GM18526 (cell line): ENCODE results near the gene OSBPL10.

Source experiments
- POLR2A ChIP-seq: IDR thresholded peaks from 3 replicates; pipeline ENCODE4 v1.6.1; 2011; ENCODE audit not compliant: insufficient read length; ENCODE audit errors: extremely low read depth

Gene OSBPL10

DNA sequence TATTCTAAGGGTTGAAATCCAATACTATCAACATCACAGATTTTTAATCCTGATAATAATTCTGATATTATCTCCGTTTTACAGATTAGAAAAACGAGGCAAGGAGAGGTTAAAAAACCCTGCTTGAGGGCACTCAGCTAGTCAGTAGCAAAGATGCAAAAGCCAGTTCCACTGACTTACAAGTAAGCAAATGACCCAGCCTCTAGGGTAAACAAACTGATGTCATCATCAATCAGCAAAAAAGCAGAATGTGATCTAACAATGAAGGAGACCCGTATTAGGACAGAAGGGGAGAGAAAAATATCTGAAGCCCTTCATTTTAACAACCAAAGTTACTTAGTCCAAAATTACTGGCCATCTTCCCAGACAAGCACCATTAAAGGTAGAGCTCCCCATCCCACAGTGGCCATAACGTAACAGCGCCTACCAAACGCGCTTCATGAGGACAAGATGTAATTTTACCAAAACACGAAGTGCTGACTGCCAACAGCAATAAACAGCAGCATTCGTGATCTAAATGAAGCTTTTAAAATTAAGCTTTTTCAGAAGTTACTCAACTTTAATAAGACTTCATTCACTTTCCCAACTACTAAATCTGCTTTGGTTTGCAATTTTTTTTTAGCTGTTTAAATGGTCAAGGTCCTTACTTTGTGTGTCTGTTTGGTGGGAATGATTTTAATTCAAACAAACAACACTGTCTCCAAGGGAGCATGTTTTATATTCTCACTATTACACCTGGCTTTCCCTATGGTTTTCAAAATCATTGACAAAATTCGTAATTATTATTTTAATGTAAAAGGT lies 176.6 kb downstream of the OSBPL10 start:
- TF ChIP-seq POLR2A: no peak

- no peak for TF ChIP-seq POLR2A
Measured at GRCh38 chr3:31802981-31803740, 177.9 kb downstream of the OSBPL10 start.

DNA sequence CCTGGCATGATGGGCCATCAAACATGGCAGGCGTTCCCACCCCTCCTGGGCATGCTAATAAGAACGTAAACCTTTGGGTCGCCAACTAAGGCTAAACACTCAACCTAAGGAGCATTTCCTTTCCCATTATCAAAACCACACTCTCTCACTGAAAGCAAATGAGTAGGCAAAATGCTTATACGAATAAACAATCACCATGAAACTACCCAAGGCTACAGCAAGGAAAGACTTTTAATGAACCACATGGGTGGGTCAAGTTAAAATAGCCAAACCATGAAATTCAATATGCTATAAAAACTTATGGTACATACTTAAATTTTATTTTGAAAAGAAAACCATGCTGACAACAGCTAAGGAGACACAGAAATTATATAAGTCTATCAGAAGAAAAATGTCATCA lies 180.6 kb downstream of the OSBPL10 start:
- TF ChIP-seq POLR2A: no peak

DNA sequence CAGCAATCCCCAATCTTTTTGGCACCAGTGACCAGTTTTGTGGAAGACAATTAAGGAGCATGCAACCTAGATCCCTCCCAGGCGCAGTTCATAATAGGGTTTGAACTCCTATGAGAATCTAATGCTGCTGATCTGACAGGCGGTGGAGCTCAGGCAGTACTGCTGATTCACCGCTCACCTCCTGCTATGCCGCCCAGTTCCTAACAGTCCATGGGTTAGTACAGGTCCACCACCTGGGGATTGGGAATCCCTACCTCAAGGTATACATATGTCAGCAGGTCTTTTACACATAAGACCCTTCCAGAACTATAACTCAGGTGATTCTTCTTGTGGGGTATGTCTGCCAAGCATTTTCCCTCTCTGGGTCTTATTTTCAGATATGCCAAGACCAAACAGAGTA lies 182.2 kb downstream of the OSBPL10 start:
- TF ChIP-seq POLR2A: no peak

DNA sequence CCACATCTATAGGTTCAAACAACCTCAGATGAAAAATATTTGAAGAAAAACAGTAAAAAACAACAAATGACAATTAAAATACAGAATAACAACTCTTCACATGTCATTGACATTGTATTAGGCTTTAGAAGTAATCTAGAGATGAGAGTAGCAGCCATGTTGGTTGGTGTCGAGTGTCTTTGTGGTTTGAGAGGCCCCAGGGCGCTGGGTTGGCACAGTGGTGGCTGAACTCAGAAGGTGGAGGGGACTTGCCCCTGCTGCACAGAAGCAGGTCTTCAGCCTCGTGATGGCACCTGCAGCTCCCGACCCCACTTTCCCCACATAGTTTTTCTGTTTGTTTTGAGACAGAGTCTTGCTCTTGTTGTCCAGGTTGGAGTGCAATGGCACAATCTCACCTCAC lies 187.2 kb downstream of the OSBPL10 start:
- no peak for TF ChIP-seq POLR2A

DNA sequence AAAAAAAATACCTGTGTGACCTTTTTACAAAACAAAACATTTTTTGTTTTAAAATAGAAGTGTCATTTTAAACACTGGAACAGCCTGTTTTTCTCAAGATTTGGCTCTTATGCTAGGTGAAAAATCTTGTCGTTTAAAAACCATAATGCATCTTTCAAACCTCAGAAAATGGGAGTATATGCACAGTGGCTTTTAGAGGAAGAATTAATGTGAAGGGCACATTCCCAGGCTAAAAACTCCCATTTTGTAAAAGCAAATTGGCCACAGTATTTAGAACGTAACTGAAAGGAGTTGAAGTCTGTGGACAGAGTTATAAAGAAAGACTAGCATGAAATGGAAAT lies 190.0 kb downstream of the OSBPL10 start:
- TF ChIP-seq POLR2A: no peak

- no peak for TF ChIP-seq POLR2A
Measured at GRCh38 chr3:31790193-31791089, 190.6 kb downstream of the OSBPL10 start.

DNA sequence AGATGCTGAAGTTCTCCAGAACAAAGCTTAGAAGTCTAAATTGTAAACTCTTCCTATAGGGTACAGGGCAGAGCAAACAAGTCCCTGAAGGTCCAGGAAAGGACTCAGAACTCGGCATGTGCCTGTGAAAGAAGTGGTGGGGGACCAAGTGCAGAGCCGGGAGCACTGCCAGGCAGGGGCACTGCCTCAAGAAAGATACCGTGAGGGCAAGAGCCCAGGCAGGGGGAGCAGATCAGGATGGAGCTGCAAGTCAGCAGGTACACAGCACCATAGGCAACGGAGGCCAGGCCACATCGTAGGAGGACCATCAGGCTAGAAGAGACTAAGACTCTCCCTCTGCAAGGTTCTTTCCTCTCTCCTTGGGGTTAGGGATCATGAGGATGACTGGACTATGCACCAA lies 191.6 kb downstream of the OSBPL10 start:
- TF ChIP-seq POLR2A: no peak

DNA sequence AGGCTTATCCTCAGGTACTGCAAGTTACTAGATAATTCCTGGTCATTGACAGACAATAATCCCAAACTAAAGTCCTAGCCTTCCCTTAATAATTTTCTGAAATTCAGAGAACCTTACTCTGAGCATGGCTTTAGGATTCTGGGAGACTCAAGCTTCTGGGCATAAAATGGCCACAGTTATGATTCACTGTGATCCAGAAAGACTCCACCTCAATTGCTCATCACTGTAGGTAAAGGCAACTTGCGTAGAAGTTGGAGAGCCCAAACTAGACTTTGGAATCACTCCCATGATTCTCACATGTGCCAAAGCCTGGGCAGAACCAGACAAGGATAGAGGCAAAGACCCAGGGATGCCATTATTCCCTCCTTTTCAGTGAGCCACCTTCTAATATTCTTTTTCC lies 195.3 kb downstream of the OSBPL10 start:
- no peak for TF ChIP-seq POLR2A

DNA sequence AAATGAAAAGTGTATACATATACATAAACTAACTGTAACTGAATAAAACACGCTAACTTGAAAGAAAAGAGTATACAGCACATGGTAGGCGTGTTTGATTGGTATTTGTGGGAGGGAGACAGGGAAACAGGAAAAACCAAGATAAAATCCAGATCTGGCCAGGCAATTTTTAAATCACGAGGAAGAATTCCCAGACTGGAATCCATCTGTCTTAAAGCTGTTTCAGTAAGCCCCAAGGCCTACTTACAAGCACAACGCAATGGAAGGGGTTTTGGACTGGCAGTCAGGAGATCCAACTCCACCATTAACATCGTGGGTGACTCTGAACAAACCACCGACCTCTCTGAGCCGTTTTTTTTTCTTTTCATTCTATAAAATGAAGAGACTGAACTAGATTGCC lies 195.8 kb downstream of the OSBPL10 start:
- TF ChIP-seq POLR2A: no peak

DNA sequence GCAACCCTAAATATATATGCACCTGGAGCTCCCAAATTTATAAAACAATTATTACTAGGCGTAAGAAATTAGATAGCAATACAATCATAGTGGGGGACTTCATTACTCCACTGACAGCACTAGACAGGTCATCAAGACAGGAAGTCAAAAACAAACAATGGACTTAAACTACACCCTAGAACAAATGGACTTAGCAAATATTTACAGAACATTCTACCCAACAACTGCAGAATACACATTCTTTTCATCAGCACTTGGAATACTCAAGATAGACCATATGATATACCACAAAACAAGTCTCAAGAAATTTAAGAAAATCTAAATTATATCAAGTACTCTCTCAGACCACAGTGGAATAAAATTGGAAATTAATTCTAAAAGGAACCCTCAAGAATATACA lies 201.5 kb downstream of the OSBPL10 start:
- TF ChIP-seq POLR2A: no peak

- no peak for TF ChIP-seq POLR2A
Measured at GRCh38 chr3:31777887-31778286, 203.2 kb downstream of the OSBPL10 start.

GRCh38 chr3:31777092-31777491 lies 204.0 kb downstream of the OSBPL10 start:
- TF ChIP-seq POLR2A: no peak

- no peak for TF ChIP-seq POLR2A
Measured at GRCh38 chr3:31776016-31776415, 205.0 kb downstream of the OSBPL10 start.

GRCh38 chr3:31775383-31775782 lies 205.7 kb downstream of the OSBPL10 start:
- TF ChIP-seq POLR2A: no peak
